GM19193 (cell line): ENCODE results near the gene NPAS3.

Experiments used
- POLR2A ChIP-seq: IDR thresholded peaks from 4 replicates; pipeline ENCODE4 v1.6.1; 2011; ENCODE audit not compliant: insufficient read depth, insufficient read length; ENCODE audit errors: extremely low read depth

Gene NPAS3

DNA sequence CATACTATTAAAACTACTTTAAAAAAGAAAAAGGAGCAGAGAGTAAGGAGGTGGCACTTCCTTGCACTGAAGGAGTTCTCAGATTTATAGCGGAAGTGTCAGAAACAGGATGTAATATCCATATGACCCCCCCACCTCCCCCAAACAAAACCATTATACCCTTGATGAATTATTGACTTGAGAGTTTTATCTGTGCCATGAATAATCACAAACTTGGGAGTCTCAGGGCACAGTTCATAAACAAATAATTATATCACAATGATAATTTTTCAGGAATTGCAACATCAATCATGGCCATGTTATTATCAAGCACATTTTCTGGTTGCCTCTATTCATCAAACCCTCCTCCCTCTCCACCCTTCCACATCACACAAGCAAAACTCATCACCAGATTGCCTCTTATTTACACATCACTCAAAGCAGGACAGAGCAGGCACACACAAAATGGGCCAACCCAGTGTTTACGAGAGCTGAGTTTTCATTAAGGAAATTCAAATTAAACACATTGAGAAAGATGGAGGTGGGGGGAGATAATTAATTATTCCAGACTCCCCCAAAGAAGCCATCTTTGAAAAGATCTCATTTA, 870.8 kb downstream of the NPAS3 start:
- no peak for TF ChIP-seq POLR2A

DNA sequence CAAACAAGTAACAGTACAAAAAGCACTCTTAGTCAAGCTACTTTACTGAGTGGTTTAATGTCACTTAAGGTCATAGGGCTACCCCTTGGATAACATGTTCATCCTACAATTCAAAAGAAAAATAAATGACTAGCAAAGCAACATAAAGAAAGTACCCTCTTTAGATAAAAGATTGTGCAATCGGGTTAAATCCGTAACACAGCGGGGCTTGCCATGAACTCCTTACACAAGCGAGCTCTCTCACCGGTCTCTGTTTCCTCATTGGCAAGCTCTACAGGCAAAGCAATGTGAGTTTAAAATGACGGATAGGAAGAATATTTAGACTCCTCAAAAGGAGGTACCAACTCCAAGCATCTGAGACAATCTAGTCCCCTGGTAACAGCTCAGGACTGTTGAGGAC, 871.6 kb downstream of the NPAS3 start:
- no peak for TF ChIP-seq POLR2A

DNA sequence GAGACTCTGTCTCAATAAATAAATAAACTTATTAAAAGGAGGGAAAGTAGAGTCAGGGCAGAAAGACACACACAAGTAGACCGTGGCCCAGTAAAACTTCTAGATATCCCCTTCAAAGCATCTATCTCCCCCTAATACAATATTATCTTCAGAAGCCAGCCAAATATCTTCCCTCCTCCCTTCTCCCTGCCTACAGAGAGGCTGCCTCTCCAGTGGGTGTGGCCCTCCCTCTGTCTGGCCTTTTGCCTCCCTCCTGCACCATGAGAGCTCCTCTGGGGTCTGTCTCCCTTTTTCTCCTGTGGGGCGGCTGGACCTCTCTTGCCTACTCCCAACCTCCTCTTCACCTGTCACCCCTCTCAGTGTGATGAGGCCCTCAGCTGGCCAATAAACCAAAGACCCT, 873.0 kb downstream of the NPAS3 start:
- no peak for TF ChIP-seq POLR2A

DNA sequence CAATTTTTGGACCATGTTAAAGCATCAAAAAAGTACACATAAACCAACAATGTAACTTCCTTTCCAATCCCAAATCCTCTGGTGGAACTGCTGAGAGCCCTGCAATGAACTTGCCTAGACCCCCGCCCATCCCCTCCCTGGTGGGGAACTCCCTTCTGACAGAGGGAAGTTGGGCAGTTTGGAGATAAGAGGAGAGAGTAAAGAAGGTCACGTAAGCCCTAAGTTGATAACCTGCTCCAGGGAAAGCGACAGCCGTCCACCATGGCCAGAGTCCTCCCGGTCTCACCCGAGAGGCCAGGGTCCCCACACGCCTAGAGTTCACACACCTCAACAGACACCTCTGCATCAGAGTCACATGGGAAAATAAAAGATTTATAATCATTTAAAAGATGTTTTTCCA, 873.5 kb downstream of the NPAS3 start:
- no peak for TF ChIP-seq POLR2A

DNA sequence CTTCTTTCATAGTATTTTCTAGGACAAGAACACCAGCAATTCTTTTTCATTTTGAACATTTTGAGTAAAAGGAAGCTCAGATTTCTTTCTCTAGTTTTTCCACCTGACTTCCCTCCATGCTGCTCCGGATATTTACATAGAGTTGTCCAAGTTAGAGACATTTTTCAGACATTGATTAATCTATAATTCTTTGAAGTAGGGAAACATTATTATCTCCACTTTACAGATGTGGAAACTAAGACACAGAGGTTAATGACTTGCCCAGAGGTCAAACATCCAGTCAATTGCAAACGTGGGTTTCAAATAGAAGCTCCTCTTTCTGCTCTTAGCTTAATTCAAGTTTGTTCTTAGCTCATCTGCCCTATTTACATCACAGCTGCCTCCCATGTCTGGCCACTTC, 873.9 kb downstream of the NPAS3 start:
- TF ChIP-seq POLR2A, result no peak

DNA sequence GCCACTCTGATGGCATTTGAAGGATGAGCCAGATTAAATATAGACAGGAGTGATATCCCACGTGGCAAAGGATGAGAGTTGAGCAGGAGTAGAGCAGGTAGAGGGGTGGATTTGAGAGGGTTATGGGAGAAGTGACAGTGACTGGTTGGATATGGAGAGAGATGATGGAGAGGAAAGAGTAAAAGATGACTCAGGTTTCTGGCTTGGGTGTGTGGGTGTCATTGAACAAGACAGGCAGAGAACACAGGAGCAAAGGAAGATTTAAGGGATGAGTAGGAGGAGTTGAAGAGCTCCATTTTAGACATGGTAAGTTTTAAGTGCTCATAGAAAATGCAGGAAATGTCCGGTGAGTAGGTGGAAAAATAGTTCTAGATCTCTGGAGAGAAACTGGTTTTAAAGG, 875.3 kb downstream of the NPAS3 start:
- no peak for TF ChIP-seq POLR2A

DNA sequence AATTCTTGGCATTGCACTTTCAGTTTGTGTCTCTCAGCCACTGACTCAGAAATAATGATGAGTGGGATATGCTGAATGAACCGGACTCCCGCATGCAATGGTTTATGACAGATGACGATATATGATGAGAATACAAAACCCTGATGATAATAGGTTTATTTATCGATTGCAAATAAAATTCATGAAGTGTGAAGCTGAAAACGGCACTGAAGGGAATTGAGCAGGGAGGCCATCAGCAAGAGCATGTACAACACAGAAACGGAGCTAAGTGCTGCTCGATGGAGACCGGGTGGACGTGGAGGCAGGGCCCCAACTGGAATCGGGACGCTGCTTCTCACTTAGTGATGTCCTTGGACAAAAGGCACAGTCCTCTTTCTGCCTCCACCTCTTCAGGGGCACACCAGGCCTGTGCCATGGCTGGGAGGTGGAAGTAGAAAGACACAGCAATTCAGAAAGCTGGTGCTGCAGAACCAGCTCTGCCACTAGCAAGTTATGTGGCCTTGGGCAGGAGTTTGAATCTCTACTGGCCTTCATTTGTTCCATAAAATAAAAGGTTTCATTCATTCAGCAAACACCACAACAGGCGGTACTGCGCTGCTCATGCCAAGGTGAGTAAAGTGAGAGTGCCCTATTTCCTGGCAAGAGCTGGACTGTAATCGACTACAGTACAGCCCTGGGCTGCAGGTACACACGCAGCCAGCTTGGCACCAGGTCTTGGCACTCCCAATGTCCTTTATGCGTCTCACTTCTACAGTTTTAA, 895.2 kb downstream of the NPAS3 start:
- no peak for TF ChIP-seq POLR2A

DNA sequence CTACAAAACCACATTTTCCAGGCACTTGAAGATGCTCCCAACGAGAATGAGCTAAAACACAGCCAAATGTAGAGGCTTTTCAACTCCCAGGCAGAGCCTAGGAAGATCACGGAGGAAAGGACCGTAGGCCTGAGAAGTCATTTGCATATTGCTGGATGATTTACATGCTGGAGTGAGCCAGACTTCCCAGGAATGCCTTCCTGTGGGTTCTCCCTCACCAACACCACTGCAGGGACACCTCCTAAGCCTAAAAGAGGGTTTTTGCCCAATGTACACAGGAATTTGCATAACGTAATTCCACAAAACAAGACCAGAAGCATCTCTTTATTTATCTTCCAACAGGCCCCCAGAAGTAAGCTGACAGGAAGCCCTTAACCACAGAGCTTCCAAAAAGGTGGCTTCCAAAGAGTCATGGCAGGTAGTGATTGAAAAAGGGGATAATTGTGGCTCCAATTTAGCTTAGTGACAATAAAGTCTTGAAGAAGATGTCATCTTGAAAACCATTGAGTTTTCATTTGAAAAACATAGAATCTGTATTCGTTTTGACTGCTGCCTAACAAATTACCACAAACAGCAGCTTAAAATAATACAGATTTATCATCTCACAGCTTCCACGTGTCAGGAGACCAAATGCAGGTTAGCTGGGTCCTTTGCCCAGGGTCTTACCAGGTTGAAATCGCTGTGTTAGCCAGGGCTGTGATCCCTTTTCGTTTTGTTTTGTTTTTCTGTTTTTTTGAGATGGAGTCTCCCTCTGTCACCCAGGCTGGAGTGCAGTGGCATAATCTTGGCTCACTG, 896.0 kb downstream of the NPAS3 start:
- TF ChIP-seq POLR2A, result no peak

DNA sequence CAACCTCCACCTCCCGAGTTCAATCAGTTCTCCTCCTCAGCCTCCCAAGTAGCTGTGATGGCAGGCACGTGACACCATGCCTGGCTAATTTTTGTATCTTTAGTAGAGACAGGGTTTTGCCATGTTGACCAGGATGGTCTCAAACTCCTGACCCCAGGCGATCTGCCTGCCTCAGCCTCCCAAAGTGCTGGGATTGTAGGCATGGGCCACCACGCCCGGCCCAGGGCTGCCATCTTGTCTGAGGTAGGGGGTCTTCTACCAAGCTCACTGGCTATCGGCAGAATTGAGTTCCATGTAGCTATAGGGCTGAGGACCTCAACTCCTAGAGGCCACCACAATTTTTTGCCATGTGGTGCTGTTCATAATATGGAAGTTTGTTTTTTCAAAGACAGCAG, 896.6 kb downstream of the NPAS3 start:
- TF ChIP-seq POLR2A, result no peak

DNA sequence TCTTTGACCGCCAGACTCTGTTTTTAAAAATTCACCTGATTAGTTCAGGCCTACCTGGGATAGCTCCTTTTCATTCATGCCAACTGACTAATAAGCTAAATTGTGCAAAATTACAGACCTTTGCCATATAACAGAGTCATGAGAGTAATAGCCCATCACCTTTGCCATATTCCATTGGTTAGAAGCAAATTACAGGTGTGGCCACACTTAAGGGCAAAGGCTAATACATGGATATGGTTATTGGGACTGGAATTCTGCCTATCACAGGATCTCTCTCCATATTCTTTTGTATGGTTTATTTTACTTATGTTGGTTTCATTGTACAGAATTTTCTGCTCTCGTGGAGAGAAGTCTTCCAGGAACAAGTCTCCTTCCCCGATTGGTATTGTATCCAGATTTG, 897.0 kb downstream of the NPAS3 start:
- no peak for TF ChIP-seq POLR2A

DNA sequence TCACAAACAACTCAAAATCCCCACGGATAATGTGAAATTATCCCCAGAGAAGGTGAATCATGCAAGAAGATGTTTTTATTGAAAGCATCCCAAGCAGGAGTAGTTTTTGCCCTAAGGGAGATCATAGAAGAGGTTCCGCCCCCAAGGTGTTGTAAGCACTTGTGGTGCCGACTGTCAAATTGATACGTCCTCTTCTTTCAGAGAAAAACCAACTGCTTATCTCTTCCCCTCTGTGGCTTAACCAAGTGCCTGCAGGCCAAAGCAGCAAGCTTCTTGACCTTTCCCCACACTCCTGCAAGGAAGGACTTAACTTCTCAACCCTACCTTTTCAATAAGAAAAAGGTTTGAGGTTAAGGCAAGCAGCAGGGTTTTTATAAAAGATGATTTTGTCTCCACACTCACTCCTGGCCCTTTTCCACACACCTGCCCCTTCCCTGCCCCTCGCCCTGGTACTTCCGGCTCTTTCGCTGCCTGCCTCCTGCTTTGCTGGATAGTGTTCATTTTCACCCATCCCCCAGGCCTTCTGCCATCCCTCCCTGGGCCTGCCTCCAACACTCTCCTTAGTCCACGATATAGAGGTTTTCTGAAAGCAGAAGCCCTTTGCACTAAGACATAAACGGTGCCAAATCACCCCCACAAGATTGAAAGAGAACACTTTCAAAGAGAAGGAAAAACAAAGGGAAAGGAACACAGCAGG, 897.7 kb downstream of the NPAS3 start:
- TF ChIP-seq POLR2A, result no peak

DNA sequence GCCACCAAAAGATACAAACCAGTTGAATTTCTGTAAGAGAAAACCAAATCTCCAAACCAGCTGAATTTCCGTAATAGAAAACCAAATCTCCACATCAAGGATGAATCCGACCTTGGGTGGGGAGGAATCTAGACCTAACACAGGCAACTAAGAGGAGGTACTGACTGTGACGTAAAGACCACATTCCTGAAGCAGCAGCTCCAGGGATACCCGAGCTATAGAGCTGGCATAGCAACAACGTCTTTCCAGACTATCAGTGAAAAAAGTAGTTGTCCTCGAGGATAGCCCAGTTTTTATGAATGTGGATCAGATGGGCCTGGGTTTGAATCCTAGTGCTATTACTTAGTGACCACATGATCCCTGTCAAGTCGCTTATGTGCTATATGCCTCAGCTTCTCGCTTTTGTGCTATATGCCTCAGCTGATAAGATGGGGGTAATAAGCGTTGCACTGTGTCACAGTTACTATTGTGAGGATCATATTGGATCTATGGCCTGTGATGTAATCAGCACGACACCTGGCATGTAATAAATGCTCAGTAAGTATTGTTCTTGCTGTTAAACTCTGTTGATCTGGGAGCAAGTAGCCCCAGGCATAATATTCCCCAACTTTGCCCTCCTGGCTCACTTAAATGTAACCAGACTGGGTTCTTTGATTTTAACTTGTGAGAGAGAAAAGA, 898.4 kb downstream of the NPAS3 start:
- TF ChIP-seq POLR2A, result no peak

DNA sequence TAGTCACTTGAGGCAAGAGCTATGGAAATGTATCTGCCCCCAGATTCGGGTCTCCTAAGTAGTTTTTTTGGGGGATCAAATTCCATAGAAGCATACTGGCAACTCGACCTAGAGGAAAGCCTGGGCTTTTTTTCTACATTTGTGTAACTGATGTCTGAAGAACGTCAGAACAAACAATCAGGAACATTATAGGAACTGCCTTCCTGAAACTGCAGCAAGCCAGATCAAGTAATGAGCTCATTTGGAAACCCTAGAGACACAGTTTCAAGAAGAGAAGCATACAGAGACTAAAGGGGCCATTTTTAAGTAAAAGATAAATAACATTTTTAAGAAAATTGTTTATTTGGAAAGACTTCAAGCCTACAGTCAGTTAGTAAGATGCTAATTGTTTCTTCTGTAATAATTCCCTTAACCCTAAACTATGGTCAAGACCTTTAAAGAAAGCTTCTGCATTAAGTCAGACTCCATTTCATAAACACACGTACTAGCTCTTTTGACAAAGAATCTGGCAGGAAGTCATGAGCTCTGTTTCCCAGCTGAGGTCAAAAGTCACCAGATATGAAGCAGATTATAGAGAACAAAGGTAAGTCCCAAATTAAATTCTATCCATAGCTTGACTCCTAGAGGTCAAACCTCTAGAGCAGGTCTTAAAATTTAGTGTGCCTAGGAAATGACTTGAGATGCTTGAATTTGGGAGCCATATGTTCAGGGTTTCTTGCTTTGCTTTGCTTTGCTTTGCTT, 899.4 kb downstream of the NPAS3 start:
- TF ChIP-seq POLR2A, result no peak
